ENCODE data around the gene SHMT2.

DNA sequence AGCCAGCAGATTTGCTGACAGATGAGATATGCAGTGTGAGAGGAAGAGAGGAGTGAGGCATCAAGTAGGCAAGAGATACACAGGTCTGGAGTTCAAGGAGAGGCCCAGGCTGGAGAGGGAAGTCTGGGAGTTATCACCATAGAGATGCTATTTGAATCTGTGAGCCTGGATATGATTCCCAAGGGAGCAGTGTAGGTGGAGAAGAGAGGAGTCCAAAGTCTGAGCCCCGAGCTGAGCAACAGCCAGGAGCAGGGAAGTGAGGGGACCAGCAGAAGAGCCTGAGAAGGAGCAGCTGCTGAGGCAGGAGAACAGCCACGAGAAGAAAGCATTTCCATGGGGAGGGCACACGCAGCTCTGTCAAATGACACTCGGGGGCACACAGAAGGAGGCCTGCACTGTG, 33.1 kb upstream of the SHMT2 start:
- TF ChIP-seq, protein P1, sequence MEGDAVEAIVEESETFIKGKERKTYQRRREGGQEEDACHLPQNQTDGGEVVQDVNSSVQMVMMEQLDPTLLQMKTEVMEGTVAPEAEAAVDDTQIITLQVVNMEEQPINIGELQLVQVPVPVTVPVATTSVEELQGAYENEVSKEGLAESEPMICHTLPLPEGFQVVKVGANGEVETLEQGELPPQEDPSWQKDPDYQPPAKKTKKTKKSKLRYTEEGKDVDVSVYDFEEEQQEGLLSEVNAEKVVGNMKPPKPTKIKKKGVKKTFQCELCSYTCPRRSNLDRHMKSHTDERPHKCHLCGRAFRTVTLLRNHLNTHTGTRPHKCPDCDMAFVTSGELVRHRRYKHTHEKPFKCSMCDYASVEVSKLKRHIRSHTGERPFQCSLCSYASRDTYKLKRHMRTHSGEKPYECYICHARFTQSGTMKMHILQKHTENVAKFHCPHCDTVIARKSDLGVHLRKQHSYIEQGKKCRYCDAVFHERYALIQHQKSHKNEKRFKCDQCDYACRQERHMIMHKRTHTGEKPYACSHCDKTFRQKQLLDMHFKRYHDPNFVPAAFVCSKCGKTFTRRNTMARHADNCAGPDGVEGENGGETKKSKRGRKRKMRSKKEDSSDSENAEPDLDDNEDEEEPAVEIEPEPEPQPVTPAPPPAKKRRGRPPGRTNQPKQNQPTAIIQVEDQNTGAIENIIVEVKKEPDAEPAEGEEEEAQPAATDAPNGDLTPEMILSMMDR (conservative IDR thresholded peaks at IDR 0.05 in 1 of 2, IDR thresholded peaks at IDR 0.05 in 1 of 2; ENCODE audit: low read depth in 1 of 2, low read length in 2 of 2) = no peak
- TF ChIP-seq EZH2 (IDR thresholded peaks at IDR 0.05; ENCODE audit: low read length, missing control alignments) = no peak
